Mucosa of stomach (tissue), 1 donor: ENCODE measurements around the gene PLXNA2.

Experiments used
- H3K27me3 ChIP-seq: one replicate; pipeline ENCODE4 v1.7.0; 2013; ENCODE audit warnings: mild to moderate bottlenecking, low read length; ENCODE audit not compliant: control insufficient read depth, insufficient read depth
- H3K36me3 ChIP-seq: one replicate; pipeline ENCODE4 v1.7.0; 2013; ENCODE audit warnings: low read length; ENCODE audit not compliant: control insufficient read depth, insufficient read depth
- H3K4me1 ChIP-seq: one replicate; pipeline ENCODE4 v1.7.0; 2013; ENCODE audit warnings: mild to moderate bottlenecking, low read length; ENCODE audit not compliant: control insufficient read depth, insufficient read depth
- H3K4me3 ChIP-seq: one replicate; pipeline ENCODE4 v1.7.0; 2013; ENCODE audit warnings: low read length
- H3K9ac ChIP-seq: one replicate; pipeline ENCODE4 v1.7.0; 2013; ENCODE audit warnings: mild to moderate bottlenecking, low read length, moderate library complexity
- H3K9me3 ChIP-seq: one replicate; pipeline ENCODE4 v1.7.0; 2013; ENCODE audit warnings: mild to moderate bottlenecking, low read length, moderate library complexity; ENCODE audit not compliant: control insufficient read depth
- donor health status: Pancreatic carcinoma.

The PLXNA2 gene

DNA sequence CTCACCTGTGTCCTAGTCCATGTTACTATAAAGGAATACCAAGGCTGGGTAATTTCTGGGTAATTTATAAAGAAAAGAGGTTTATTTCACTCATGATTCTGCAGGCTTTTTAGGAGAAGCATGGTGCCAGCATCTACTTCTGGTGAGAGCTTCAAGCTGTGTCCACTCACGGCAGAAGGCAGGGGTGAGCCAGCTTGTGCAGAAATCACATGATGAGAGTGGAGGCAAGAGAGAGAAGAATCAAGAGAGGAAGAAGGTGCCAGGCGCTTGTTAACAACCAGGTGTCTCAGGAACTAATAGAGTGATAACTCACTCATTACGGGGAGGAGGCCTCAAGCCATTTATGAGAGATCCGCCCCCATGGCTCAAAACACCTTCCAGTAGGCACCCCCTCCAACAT, 265.7 kb downstream of the PLXNA2 start:
- peaks cover 15% of the 10 kb centered on the region for H3K4me1 ChIP-seq
- no peak overlapping the region for H3K4me3 ChIP-seq
- H3K9me3 ChIP-seq, result no peaks in the 10 kb centered on the region
- H3K9ac ChIP-seq, result no peak overlapping the region
- no peaks in the 10 kb centered on the region for H3K27me3 ChIP-seq
- no peaks in the 10 kb centered on the region for H3K36me3 ChIP-seq

DNA sequence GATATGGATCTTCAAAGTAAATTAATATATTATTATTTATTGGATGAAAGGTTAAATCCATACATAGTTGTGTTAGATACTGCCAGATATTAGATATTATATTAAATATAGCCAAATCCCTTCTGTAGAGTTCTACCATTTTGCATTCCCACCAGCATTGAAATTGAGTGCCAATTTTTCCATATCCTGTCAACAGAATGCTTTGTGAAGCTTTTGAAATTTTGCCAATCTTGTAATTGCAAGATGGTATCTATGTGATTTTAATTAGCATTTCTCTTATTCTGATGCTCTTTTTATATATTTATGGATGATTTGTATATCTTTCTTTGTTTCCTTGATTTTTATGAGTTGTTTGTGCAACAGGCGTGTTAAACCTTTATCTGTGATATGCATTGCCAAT, 266.3 kb downstream of the PLXNA2 start:
- no peak overlapping the region for H3K9ac ChIP-seq
- no peak overlapping the region for H3K4me3 ChIP-seq
- H3K27me3 ChIP-seq, result peaks cover 4% of the 10 kb centered on the region
- no peaks in the 10 kb centered on the region for H3K36me3 ChIP-seq
- H3K9me3 ChIP-seq, result no peaks in the 10 kb centered on the region
- peaks cover 11% of the 10 kb centered on the region for H3K4me1 ChIP-seq

DNA sequence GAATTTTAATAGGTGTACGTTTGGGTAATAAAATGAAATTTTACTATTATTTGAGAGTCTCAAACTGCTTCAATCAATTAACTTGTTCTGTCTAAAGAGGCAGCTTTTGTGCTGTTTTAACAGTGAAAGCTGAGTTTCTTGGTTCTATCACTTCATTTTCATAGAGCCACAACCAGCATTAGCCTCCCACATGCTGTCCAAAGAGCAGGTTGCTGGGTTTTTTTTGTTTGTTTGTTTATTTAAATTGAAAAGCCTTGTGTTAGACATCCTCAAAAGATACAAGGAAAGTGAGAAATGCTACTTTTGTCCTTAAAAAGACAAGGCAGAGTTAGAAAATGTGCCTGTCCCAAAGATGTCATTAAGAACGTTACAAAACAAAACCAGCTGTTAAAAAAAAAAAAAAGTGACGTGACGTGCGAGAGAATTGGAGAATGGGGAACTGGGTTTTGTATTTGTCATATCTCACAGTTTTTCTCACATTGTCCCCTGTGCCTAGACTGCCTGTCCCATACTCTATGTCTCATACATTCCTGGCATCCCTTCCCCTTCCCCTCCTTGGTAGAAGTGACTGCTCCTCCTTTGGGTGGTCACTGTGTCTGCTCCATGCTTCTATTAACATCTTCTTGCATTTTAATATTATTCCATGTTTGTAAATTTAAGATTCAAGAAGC, 270.2 kb downstream of the PLXNA2 start:
- Histone ChIP-seq H3K27me3 (peaks cover 5% of the 10 kb centered on the region), H3K4me1 (peaks cover 12% of the 10 kb centered on the region), H3K9ac (no peak overlapping the region), H3K4me3 (no peak overlapping the region), H3K36me3 (no peaks in the 10 kb centered on the region), H3K9me3 (no peaks in the 10 kb centered on the region)

DNA sequence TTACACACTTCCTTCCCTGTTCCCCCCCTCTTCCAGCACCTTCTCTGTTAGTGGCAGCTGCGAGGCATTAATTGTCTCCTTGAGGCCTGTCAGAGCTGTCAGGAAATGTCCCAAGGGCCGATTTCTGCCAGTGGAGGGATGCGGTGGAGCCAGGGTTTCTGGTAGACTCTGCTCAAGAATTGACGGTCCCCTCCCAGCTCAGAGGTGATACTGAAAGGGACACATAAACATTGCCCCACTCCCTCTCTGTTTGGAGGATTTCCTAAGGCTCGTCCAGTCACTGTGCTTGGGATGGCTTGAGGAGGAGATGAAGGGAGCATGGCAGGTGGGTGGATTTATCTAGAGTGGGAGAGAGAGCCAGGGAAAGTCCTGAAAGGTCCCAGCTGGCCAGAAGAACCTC, 271.8 kb downstream of the PLXNA2 start:
- no peak overlapping the region for H3K9ac ChIP-seq
- H3K4me3 ChIP-seq, result no peak overlapping the region
- H3K4me1 ChIP-seq, result peaks cover 12% of the 10 kb centered on the region
- H3K9me3 ChIP-seq, result no peaks in the 10 kb centered on the region
- peaks cover 5% of the 10 kb centered on the region for H3K27me3 ChIP-seq
- no peaks in the 10 kb centered on the region for H3K36me3 ChIP-seq
